Measurements from ENCODE around the gene ANXA9. TPM values are rescaled to one million over a fixed set of nuclear protein-coding genes. Genes with fewer than 3 reads are reported as not detected.

Gene ANXA9
- polyA plus RNA-seq, 10 donors, result 2.3 to 4.5 (median 2.5) TPM

GRCh38 chr1:150974580-150975478 lies 7.3 kb upstream of the ANXA9 start, which contains the start of gene CERS2:
TSS of gene CERS2 (minus strand) at chr1:150974835. CDS start at chr1:150969090, 5,745 bp downstream.
- peak; percentile 82 to 95 (median 89) for DNase-seq

- DNase-seq, result no peak
Measured at GRCh38 chr1:150976401-150976821, 5.7 kb upstream of the ANXA9 start.

GRCh38 chr1:150976879-150977694 lies 5.0 kb upstream of the ANXA9 start:
- DNase-seq, result peak in 1 of 3 donors; percentile 61

- DNase-seq, result peak; percentile 90 to 94 (median 90)
Measured at GRCh38 chr1:150979092-150980056, 2.7 kb upstream of the ANXA9 start.

- DNase-seq, result no peak
Measured at GRCh38 chr1:150981177-150981804, 801 bp upstream of the ANXA9 start.

- no peak for DNase-seq
Measured at GRCh38 chr1:150985179-150985825, 3.2 kb downstream of the ANXA9 start.

- no peak for DNase-seq
Measured at GRCh38 chr1:150987924-150988323, 5.8 kb downstream of the ANXA9 start.

- DNase-seq, result no peak
Measured at GRCh38 chr1:150992626-150993025, 10.5 kb downstream of the ANXA9 start.

GRCh38 chr1:150994248-150994647 lies 12.2 kb downstream of the ANXA9 start:
- DNase-seq, result no peak

- DNase-seq, result no peak
Measured at GRCh38 chr1:150995460-150995859, 13.4 kb downstream of the ANXA9 start.

GRCh38 chr1:150995896-150996295 lies 13.8 kb downstream of the ANXA9 start:
- DNase-seq, result peak in 2 of 3 donors; percentile 31 to 74

- no peak for DNase-seq
Measured at GRCh38 chr1:150997126-150997872, 15.2 kb downstream of the ANXA9 start.

- no peak for DNase-seq
Measured at GRCh38 chr1:150997949-150998348, 15.9 kb downstream of the ANXA9 start.

GRCh38 chr1:150999051-150999674 lies 17.1 kb downstream of the ANXA9 start:
- DNase-seq, result no peak

- no peak for DNase-seq
Measured at GRCh38 chr1:150999926-151000325, 17.8 kb downstream of the ANXA9 start.

- no peak for DNase-seq
Measured at GRCh38 chr1:151000408-151000807, 18.3 kb downstream of the ANXA9 start.

GRCh38 chr1:151001602-151002001 lies 19.5 kb downstream of the ANXA9 start:
- DNase-seq, result no peak

GRCh38 chr1:151002051-151002450 lies 20.0 kb downstream of the ANXA9 start:
- no peak for DNase-seq

- DNase-seq, result no peak
Measured at GRCh38 chr1:151002611-151003010, 20.5 kb downstream of the ANXA9 start.
